ENCODE measurements around the gene KCND3.

DNA sequence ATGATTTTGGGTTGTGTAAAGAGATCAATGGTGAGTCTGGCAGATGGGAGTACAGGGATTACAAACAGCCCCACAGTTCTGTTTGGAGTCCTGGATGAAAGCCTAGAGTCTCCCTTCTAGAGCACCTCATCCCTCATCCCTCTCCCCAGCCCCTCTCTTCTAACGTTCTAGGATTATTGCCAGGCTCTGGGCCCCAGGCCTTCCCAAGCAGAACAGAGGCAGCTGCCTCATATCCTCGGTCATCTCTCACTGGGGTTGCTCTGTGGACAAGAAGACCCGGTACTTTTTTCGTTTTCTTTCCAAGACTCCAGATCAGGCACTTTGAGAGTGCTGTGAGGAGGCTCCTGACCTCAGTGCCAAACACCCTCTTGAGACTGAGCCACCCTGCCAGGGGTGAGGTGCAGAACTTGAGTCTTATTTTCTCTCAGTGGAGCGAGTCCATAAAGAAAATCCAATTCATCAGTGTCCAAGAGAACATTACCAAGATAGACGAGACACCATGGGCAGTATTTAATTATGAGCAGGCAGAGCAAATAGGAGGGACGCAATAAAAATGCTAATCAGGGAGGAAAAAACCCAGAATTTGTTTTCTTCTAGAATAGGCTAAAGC is 17.1 kb upstream of the KCND3 start:
- TF ChIP-seq, protein P1, sequence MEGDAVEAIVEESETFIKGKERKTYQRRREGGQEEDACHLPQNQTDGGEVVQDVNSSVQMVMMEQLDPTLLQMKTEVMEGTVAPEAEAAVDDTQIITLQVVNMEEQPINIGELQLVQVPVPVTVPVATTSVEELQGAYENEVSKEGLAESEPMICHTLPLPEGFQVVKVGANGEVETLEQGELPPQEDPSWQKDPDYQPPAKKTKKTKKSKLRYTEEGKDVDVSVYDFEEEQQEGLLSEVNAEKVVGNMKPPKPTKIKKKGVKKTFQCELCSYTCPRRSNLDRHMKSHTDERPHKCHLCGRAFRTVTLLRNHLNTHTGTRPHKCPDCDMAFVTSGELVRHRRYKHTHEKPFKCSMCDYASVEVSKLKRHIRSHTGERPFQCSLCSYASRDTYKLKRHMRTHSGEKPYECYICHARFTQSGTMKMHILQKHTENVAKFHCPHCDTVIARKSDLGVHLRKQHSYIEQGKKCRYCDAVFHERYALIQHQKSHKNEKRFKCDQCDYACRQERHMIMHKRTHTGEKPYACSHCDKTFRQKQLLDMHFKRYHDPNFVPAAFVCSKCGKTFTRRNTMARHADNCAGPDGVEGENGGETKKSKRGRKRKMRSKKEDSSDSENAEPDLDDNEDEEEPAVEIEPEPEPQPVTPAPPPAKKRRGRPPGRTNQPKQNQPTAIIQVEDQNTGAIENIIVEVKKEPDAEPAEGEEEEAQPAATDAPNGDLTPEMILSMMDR (conservative IDR thresholded peaks at IDR 0.05; ENCODE audit: low read length) = no peak
- TF ChIP-seq EZH2phosphoT487 (IDR thresholded peaks at IDR 0.05; ENCODE audit: borderline replicate concordance) = no peak
